ENCODE measurements around the gene MRPL20. TPM values are rescaled to one million over a fixed set of nuclear protein-coding genes. Genes with fewer than 3 reads are reported as not detected.
"Not testable (repeated sequence)": the region's sequence is repeated elsewhere in the genome, so short reads cannot be mapped to it uniquely, and the experiment has no call there.

Gene MRPL20
- total RNA-seq, 1 donor from 2014 or later = 144 TPM

DNA sequence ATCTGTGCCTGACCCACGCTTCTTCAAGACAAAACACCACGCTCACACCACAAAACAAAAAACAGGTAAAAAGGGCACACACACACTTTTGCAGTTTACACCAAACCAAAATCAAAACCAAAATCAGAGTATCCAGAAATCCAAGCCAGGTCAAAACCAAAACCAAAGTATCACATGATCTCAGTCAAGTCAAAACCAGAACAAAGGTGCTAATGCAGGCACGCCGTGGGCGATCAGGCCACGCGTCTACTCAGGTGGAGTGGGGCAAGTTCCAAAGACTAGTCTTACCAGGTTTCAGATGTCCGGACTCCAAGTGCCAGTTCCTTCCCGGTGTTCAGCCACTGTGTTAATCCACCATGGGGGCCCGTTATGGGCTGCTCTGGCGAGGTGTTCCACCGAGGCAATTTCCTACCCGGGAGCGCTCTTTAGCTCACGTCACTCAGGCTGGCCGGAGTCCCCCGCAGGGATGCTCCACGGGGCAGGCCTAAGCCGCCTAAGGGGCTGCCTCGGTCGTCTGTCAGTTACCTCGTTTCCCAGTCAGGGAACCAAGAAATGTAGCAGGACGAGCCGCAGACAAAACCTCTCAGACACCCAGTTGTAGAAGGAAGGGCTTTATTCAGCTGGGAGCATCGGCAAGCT is 10.9 kb upstream of the MRPL20 start:
- ATAC-seq (ENCODE audit: poor library complexity); intact Hi-C loops (cut with DNase I): not testable (repeated sequence)
- DNase-seq = peak; percentile 15

DNA sequence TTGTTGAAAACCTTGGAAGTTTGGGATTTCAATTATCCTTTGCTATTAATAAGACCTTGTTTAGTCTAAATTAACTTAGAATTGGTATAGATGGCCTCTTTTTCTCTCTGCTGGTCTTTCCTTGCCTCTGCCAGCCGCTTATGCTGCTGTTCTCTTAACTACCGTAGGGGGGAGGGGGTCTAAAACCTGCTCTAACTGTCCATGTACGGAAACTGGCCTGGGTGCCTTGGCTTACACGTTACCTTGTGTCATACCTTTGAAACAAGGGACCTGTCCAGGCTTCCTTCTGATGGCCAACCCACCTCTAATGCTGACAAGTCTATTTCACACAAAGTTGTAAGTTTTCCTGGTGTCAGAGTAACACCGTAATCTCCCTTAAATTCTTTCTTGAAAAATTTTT is 10.3 kb upstream of the MRPL20 start:
- DNase-seq; ATAC-seq (ENCODE audit: poor library complexity); intact Hi-C loops (cut with DNase I): not testable (repeated sequence)

DNA sequence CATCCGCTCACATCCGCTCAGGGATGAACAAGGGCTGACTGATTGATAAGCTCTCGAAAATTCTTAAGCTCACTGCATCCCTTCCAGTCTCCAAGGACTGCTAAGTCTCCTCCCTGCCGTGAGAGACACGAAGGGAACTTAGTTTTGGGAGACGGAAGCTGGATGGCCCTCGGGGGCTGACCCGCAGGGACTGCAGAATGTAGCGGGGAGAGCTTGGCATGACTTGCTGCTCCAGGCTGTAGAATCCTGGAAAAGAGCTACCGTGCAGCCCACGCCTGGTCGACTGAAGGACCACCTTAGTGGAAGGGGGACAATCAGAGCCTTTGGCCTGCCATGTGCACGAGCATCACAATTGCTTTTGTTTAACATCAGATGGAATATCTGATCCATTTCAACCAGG is 8.7 kb upstream of the MRPL20 start:
- ATAC-seq (ENCODE audit: poor library complexity) (no peak), DNase-seq (peak; percentile 11)

DNA sequence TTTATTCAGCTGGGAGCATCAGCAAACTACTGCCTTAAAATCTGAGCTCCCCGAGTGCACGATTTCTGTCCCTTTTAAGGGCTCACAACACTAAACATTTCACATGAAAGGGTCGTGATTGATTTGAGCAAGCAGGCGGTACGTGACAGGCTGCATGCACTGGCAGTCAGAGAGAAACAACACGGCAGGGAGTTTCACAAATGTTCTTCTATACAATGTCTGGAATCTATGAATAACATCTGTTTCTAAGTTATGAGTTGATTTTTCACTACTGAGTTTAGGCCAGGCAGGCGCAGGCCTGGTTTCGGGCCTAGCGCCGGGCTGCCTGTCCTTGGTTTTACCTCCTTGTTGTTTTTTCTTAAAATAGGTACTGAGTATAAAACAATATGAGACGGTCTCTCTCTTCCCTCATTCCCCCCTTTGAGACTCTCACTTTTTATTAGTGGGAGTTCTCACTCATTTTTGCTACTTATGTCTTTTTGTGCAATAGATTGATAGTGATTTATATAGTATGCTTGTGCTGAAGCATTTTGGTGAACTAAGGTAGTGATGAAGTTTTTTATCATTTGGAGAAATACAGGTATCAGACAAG is 5.3 kb upstream of the MRPL20 start:
- ATAC-seq (ENCODE audit: poor library complexity); intact Hi-C loops (cut with DNase I): not testable (repeated sequence)
- DNase-seq = peak; percentile 10

More for the DNA sequence above, 8.7 kb upstream of the MRPL20 start:
- intact Hi-C loops (cut with DNase I) = no loop called here

DNA sequence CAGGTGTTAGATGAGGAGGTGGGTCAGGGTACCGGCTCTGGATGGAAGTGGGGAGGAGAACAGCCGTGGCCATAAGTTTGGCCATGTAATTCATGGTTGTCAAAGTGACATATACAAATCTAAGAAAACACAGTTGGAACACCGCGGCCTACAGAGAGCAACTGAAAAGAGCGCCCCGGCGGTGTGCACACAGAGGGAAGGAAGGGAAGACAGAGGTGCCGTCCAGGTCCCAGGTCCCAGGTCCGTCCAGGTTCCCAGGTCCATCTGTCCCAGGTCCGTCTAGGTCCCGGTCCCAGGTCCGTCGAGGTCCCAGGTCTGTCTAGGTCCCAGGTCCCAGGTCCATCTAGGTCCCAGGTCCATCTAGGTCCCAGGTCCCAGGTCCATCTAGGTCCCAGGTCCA is 4.5 kb upstream of the MRPL20 start:
- intact Hi-C loops (cut with DNase I) = no loop called here
- DNase-seq (peak; percentile 12), ATAC-seq (ENCODE audit: poor library complexity) (no peak)

DNA sequence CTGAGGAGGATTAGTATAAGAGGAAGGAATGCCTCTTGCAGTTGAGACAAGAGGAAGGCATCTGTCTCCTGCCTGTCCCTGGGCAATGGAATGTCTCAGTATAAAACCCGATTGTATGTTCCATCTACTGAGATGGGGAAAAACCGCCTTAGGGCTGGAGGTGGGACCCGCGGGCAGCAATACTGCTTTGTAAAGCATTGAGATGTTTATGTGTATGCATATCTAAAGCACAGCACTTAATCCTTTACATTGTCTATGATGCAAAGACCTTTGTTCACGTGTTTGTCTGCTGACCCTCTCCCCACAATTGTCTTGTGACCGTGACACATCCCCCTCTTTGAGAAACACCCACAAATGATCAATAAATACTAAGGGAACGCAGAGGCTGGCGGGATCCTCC is 3.1 kb upstream of the MRPL20 start:
- intact Hi-C loops (cut with DNase I); ATAC-seq (ENCODE audit: poor library complexity): not testable (repeated sequence)
- peak; percentile 0 for DNase-seq

DNA sequence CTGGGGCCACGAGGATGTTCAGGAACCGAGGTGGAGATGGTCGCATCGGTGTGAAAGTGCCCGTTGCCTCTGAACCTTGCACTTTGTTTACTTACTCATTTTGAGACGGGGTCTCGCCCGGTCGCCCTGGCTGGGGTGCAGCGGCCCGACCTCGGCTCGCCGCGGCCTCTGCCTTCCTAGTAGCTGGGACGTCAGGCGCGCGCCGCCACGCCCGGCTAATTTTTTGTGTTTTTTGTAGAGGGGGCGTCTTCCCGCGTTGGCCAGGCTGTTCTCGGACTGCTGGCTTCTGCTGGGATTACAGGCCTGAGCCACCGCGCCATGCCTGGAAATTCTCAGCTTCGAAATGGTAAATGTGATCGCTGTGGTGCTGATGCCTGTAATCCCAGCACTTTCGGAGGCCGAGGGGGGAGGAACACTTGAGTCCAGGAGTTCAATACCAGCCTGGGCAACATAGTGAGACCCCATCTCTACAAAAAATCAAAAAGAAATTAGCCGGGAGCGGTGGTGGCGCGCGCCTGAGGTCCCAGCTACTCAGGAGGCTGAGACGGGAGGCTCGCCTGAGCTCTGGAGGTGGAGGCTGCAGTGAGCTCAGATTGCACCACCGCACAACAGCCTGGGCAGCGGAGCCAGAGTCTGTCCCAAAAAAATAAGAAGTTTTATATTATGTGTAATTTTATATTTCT is 684 bp upstream of the MRPL20 start:
- DNase-seq (no peak), ATAC-seq (ENCODE audit: poor library complexity) (no peak)
- intact Hi-C loops (cut with DNase I) = no loop called here

DNA sequence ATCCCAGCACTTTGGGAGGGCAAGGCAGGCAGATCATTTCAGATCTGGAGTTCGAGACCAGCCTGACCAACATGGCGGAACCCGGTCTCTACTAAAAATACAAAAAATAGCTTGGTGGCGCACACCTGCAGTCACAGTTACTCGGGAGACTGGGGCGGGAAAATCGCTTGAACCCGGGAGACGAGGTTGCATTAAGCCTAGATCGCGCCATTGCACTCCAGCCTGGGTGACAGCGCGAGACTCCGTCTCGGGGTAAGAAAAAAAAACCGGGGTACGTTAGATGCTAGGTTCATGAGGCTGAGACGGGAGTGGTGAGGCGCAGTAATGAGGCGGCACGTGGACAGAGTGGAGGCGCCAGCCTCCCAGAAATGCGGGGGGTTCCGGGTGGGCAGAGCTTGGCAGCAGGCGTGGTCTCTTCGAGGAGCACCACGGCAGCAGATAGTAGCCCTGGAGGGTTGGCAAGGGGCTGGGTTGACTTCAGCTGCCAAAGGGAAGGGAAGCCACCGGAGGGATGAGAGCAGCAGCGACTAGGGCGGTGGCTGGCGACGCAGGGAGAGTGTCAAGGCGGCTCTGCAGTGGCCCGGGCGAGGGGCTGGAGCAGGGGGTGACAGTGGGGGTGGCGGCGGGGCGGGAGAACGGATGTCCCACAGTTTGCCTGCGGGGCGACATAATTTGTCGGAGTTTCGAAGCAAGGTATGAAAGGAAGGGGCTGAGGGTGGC is 832 bp downstream of the MRPL20 start:
- DNase-seq (peak; percentile 28), ATAC-seq (ENCODE audit: poor library complexity) (peak; percentile 2)
- intact Hi-C loops (cut with DNase I) = no loop called here

DNA sequence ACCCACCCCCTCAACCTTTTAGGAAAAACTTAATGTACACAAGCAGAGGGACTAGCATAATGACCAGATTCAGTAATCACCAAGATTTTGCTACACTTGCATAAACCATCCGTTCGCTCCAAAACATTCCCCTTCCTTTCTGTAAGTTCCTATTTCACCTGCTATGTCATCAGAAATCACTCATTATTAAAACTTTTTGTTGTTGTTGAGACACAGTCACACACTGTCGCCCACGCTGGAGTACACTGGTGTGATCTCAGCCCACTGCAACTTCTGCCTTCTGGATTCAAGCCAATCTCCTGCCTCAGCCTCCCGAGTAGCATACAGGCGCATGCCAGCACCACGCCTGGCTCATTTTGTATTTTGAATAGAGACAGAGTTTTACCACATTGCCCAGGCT is 3.4 kb downstream of the MRPL20 start:
- DNase-seq = no peak
- intact Hi-C loops (cut with DNase I) = no loop called here

DNA sequence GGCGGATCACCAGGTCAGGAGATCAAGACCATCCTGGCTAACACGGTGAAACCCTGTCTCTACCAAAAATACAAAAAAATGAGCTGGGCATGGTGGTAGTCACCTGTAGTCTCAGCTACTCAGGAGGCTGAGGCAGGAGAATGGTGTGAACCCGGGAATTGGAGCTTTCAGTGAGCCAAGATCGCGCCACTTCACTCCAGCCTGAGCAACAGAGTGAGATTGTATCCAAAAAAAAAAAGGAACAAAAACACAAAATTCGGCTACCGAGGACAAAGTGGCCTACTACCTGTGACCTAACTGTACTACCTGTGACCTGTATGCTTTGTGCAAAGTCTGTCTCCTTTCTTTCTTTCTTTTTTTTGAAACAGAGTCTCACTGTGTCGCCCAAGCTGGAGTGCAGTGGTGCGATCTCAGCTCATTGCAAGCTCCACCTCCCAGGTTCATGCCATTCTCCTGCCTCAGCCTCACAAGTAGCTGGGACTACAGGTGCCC is 4.1 kb downstream of the MRPL20 start:
- ATAC-seq (ENCODE audit: poor library complexity); intact Hi-C loops (cut with DNase I); DNase-seq: not testable (repeated sequence)

More for the DNA sequence above, 3.4 kb downstream of the MRPL20 start:
- no peak for ATAC-seq (ENCODE audit: poor library complexity)

DNA sequence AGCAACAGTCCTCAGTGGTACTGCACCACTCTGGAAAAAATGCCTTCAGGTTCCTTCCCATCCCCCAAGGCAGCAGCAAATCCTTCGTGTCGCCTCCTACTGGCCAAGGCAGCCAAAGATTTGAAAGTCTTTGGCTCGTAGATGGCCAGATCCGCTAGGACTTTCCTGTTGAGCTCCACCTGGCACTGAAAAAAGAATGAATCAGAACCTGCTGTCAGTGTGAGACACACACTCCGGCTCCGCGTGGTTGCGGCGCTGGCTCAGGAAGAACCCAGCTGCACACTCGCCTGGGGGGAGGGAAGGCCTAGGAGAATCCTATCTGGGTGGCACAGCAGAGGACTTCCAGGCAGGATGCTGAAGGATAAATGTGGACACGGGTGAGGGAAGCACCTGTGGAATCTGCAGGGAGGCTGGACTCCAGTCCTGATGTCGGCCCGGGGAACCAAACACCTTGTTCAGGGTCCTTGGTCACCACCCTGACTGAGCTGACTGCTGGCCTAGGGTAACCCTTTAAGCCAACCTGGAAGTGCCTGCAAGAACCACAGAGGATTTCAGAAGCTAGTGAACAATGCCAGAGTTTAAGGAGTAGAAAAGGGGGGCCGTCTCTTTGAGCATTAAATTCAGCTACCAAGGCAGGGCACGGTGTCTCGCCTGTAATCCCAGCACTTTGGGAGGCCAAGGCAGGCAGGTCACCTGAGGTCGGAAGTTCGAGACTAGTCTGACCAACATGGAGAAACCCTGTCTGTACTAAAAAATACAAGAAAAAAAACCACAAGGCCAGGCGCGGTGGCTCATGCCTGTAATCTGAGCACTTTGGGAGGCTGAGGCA is 4.8 kb downstream of the MRPL20 start:
- intact Hi-C loops (cut with DNase I) = no loop called here
- DNase-seq = no peak
- ATAC-seq (ENCODE audit: poor library complexity) = no peak

DNA sequence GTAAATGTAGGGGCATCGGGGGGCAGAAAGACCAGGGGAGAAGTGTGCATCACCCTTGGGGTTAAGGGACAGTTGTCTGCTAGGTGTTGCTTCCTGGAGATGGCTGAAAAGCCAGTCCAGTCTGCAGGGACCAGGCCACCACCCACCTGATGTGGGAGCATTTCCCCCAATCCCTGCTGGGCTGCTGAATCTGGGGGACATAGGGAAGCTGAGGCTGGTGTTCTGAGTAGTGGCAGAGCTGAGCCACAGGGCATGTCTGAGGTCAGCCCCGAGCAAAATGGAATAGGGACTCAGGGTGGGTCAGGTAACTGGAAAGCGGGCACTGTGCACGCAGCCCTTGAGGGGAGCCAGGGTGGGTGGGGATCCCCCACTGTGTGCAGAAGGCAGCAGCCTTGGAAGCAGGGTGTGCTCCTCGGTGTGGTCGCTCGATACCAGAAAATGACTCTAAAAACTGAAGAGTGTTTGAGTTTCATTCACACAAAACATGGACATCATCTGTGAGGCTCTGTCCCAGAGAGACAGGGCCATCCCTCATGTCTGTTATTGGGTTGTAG is 5.6 kb downstream of the MRPL20 start:
- DNase-seq (no peak), ATAC-seq (ENCODE audit: poor library complexity) (no peak)
- intact Hi-C loops (cut with DNase I) = no loop called here

DNA sequence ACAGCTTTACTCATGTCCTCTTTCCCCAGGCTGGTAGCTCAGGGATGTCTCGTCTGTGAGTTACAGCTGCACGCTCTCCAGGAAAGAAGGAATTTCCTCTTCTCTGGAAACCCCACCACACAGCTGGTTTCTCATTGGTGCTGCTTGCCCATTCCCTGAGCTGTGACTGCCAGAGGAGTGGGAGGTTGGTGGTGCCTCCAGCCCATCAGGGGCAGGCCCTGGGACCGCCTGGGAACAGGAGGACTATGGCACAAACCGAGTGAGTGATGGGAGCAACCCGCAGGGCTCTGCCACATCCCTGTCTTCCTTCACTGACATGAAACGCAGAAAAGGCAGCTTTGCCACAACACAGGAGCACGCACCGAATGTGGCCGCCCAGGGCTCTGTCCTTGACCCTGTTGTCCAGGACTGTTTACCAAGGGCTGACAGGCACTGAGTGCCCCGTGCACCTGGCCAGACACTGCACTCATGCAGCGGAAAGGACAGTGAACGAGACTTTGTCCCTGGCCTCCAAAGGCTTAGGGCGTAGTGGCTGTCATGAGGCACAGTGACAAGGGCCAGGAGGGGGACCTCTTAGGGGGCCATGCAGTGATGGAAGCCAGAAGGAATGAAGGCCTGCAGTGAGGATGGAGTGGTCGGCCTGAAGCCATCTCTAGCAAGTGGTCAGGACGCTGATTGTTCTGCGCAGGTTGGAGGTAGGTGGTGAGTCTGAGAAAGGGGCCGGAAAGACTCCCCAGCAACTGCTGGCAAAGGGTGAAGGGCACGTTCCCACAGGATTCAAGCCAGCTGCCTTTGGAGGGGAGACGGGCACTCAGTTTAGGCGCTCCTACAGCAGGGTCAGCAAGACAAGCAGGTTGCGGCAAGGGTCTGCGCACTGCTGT is 6.3 kb downstream of the MRPL20 start:
- intact Hi-C loops (cut with DNase I) = no loop called here
- no peak for ATAC-seq (ENCODE audit: poor library complexity)
- no peak for DNase-seq

DNA sequence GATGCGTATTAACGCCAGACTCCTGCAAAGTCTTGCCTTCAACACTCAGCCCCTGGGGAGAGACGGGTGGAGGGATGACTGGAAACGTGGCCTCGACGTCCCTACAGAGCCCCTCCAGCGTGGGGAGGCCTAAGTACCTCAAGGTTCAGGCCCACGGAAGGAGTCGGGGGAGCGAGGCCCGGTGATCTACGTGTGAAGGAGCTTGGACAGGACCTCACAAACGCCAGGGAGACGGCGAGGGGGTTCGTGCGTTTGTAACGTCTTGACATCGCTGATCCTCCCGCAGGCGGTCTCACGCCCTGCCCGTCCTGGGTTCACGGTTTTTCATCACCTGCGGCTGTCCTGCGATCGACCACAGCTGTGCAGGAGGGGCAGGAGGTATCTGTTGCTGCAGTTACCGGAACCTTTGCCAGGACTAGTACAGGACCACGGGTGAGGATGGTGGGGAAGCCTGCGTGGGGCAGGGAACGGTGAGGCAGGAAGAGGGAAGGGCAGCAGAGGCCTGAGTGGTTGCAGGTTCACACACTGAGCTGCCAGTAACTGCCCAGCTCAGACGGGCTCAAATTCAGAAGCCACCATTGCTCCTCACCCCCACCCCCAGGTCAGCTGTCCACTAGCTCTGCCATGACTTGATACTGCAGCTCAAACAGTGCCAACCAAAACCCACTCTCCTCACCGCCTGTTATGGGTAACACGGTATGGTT is 7.1 kb downstream of the MRPL20 start:
- ATAC-seq (ENCODE audit: poor library complexity) (peak; percentile 1), DNase-seq (no peak)
- intact Hi-C loops (cut with DNase I) = no loop called here

DNA sequence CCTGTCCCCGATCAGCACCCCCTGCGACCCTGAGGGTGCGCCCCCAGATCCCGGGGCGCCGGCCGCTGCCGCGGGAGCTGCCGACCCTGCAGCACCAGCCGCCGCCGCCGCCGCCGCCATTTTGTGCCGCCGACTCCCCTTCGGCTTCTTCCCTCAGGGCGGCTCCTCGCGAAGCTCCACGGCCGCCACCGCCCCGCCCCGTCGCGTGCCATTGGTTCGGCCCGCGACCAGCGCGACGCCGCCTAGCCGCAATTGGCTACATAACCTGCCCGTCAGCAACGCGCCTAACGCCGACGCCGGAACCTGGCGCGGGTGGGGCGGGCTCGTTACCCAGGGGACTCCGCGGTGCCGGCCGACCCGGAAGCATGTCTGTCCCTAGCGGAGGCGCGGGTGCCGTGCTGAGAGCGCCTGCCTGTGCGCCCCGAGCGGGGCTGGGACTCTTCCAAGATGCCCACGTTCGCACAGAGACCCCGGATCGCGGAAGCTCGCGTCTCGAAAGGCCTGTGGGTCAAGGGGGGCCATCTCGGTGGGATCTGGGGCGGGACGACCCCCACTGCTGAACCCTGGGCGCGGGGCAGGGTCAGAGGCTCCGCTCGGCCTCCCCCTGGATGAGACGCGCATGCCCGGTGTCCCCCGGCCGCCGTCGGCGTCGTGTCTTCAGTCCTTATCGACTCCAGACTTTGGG is 7.8 kb downstream of the MRPL20 start, which contains the start of gene CCNL2:
TSS of gene CCNL2 (minus strand) at position 149 of the 685 bp plus-strand sequence. CDS start at position 120, 29 bp downstream.
- intact Hi-C loops (cut with DNase I) = no loop called here
- peak; percentile 97 for ATAC-seq (ENCODE audit: poor library complexity)

DNA sequence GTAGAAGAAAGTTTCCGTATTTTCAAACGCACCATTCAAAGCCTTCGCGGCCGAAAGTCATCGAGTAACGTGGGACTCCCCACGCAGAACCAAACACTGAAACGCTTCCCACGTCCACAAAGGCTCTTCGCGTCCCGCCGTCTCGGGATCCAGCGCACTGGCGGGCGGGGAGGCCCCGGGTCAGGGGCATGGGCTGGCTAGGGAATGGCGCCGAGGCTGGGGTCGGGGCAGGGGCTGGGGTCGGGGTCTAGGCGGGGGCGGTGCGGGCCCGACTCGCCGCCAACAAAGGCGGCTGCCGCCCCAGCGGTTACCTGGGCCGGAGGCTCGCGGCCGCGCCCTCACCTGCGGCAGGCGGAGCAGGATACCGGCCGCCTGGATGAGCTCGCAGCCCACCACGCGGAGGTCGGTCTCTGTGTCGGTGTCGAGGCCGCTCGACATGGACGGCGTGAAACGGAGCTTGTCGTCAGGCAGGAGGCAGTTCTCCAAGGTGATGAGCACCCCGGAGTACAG is 8.4 kb downstream of the MRPL20 start:
- DNase-seq = no peak
- intact Hi-C loops (cut with DNase I) = no loop called here

More for the DNA sequence above, 7.8 kb downstream of the MRPL20 start, which contains the start of gene CCNL2:
- DNase-seq = peak; percentile 99

More for the DNA sequence above, 8.4 kb downstream of the MRPL20 start:
- peak; percentile 0 for ATAC-seq (ENCODE audit: poor library complexity)

Measured in Right ventricle myocardium superior (tissue), 1 donor.